DMS153 (cell line): Measurements from ENCODE around the gene BID.
A peak's percentile ranks its signal among the peaks of the same experiment; 100 is the strongest.

Experiments
- DNase-seq: peaks from one replicate; lab custom pipeline; 2025; lab: John Stamatoyannopoulos, UW

BID gene

GRCh38 chr22:17803609-17804270 lies 29.5 kb upstream of the BID start:
- no peak for DNase-seq

GRCh38 chr22:17802822-17803221 lies 28.6 kb upstream of the BID start:
- DNase-seq, result no peak

- no peak for DNase-seq
Observed at GRCh38 chr22:17802411-17802810, 28.1 kb upstream of the BID start.

- DNase-seq, result no peak
Observed at GRCh38 chr22:17797721-17798559, 23.7 kb upstream of the BID start.

- no peak for DNase-seq
Observed at GRCh38 chr22:17796695-17797094, 22.4 kb upstream of the BID start.

- DNase-seq, result no peak
Observed at GRCh38 chr22:17795661-17796548, 21.6 kb upstream of the BID start.

GRCh38 chr22:17794726-17795542 lies 20.7 kb upstream of the BID start:
- no peak for DNase-seq

- DNase-seq, result no peak
Observed at GRCh38 chr22:17792854-17793434, 18.7 kb upstream of the BID start.

- DNase-seq, result no peak
Observed at GRCh38 chr22:17792299-17792698, 18.0 kb upstream of the BID start.

GRCh38 chr22:17791196-17791595 lies 16.9 kb upstream of the BID start:
- no peak for DNase-seq

- no peak for DNase-seq
Observed at GRCh38 chr22:17789379-17790200, 15.3 kb upstream of the BID start.

- no peak for DNase-seq
Observed at GRCh38 chr22:17788528-17789378, 14.5 kb upstream of the BID start.

GRCh38 chr22:17787716-17788330 lies 13.6 kb upstream of the BID start:
- no peak for DNase-seq

- no peak for DNase-seq
Observed at GRCh38 chr22:17787241-17787640, 13.0 kb upstream of the BID start.

- peak; percentile 60 for DNase-seq
Observed at GRCh38 chr22:17786435-17787161, 12.3 kb upstream of the BID start.

GRCh38 chr22:17785185-17786184 lies 11.2 kb upstream of the BID start:
- DNase-seq, result no peak

- no peak for DNase-seq
Observed at GRCh38 chr22:17784776-17785175, 10.5 kb upstream of the BID start.
